H1 (cell line): ENCODE data around the gene GNA12. TPM values are rescaled to one million over a fixed set of nuclear protein-coding genes. Genes with fewer than 3 reads are reported as not detected.

Experiments used
- CTCF ChIA-PET: fragments of 300-600 bp; sonication (Branson Sonifier 250); formaldehyde crosslinking; loops from one replicate; lab custom pipeline; 2021; ENCODE audit not compliant: partially characterized antibody; lab: Charles Lee
- POLR2A ChIA-PET: fragments of 300-600 bp; sonication (Branson Sonifier 250); formaldehyde crosslinking; loops from one replicate; lab custom pipeline; 2021; ENCODE audit warnings: inconsistent platforms; ENCODE audit not compliant: partially characterized antibody; lab: Charles Lee
- DNase-seq, 2 experiments: peaks; one replicate each; pipeline versions ENCODE4 v3.0.0 to v3.0.0-alpha.2; 2010 to 2022; ENCODE audit warnings: low spot score in 2 of 2, low read depth in 1 of 2, mixed read lengths in 1 of 2
- FAIRE-seq: peaks from 2 replicates; lab custom pipeline; 2011; peaks lifted over from hg19 to GRCh38; lab: Jason Lieb, UNC
- H2AFZ ChIP-seq: 2 replicates; pipeline ENCODE4 v1.8.1; 2012; ENCODE audit warnings: low read length, inconsistent platforms
- H2AK5ac ChIP-seq: 2 replicates; pipeline ENCODE4 v1.6.1; 2013; ENCODE audit warnings: low read depth, low read length
- H2BK120ac ChIP-seq: replicated peaks from 2 replicates; pipeline ENCODE3; 2013; ENCODE audit warnings: low read depth, low read length, inconsistent platforms
- H2BK12ac ChIP-seq: 2 replicates; pipeline ENCODE4 v1.6.1; 2013; ENCODE audit warnings: low read depth, low read length
- H2BK15ac ChIP-seq: 2 replicates; pipeline ENCODE4 v1.6.1; 2013; ENCODE audit warnings: low read length
- H2BK20ac ChIP-seq: 2 replicates; pipeline ENCODE4 v1.6.1; 2013; ENCODE audit warnings: low read length
- H2BK5ac ChIP-seq: 2 replicates; pipeline ENCODE4 v1.6.1; 2013; ENCODE audit warnings: low read depth, low read length
- H3K14ac ChIP-seq: 2 replicates; pipeline ENCODE4 v1.6.1; 2013; ENCODE audit warnings: inconsistent platforms; ENCODE audit not compliant: insufficient read length
- H3K18ac ChIP-seq: 2 replicates; pipeline ENCODE4 v1.6.1; 2013; ENCODE audit warnings: low read length; ENCODE audit errors: extremely low read depth
- H3K23ac ChIP-seq: 2 replicates; pipeline ENCODE4 v1.6.1; 2013; ENCODE audit warnings: inconsistent platforms; ENCODE audit not compliant: insufficient read length
- H3K23me2 ChIP-seq: 2 replicates; pipeline ENCODE4 v1.6.1; 2013; ENCODE audit warnings: low read depth, low read length
- H3K27ac ChIP-seq: 2 replicates; pipeline ENCODE4 v1.6.1; 2011; ENCODE audit warnings: low read depth, low read length, inconsistent platforms
- H3K27me3 ChIP-seq, 4 experiments: replicated peaks in 1 of 4; 1 replicate in 1 of 4; 2 replicates in 3 of 4; pipeline versions ENCODE4 v1.6.1 to v1.8.1; 2011 to 2013; ENCODE audit warnings: low read length in 3 of 4, mild to moderate bottlenecking in 3 of 4, inconsistent platforms in 2 of 4, mixed read lengths in 2 of 4, moderate library complexity in 1 of 4; ENCODE audit not compliant: control insufficient read depth in 3 of 4, insufficient read depth in 3 of 4; ENCODE audit errors: extremely low read depth in 1 of 4
- H3K36me3 ChIP-seq, 4 experiments: 2 replicates each; pipeline versions ENCODE4 v1.6.1 to v1.8.1; 2011 to 2013; ENCODE audit warnings: mild to moderate bottlenecking in 4 of 4, low read length in 3 of 4, moderate library complexity in 2 of 4, control low read depth in 1 of 4, inconsistent platforms in 1 of 4; ENCODE audit not compliant: insufficient read depth in 4 of 4, control insufficient read depth in 2 of 4
- H3K4ac ChIP-seq: replicated peaks from 2 replicates; pipeline ENCODE3; 2013; ENCODE audit warnings: low read length, low read depth, mixed read lengths, inconsistent platforms; ENCODE audit not compliant: insufficient read length
- H3K4me1 ChIP-seq, 4 experiments: replicated peaks in 1 of 4; 1 replicate in 1 of 4; 2 replicates in 3 of 4; pipeline versions ENCODE4 v1.6.1 to v1.8.1; 2011 to 2013; ENCODE audit warnings: low read length in 3 of 4, inconsistent platforms in 2 of 4, mixed read lengths in 1 of 4; ENCODE audit not compliant: insufficient read depth in 4 of 4, control insufficient read depth in 3 of 4
- H3K4me2 ChIP-seq, 2 experiments: 2 replicates each; pipeline versions ENCODE4 v1.6.1 to v1.8.1; 2011 to 2013; ENCODE audit warnings: low read depth in 2 of 2, low read length in 2 of 2, control low read depth in 1 of 2, inconsistent platforms in 1 of 2, mild to moderate bottlenecking in 1 of 2; ENCODE audit not compliant: insufficient read depth in 1 of 2
- H3K4me3 ChIP-seq, 4 experiments: fragments of 200-600, 300-600 bp in 1 of 4; sonication (generic), shearing (Covaris generic), sonication (Bioruptor Twin) in 1 of 4; 2 replicates each; pipeline versions ENCODE4 v1.5.1 to v1.8.1; 2011 to 2016; ENCODE audit warnings: low read length in 4 of 4, low read depth in 3 of 4, control low read depth in 2 of 4, inconsistent platforms in 2 of 4, mild to moderate bottlenecking in 2 of 4, mixed read lengths in 1 of 4, moderate library complexity in 1 of 4; ENCODE audit not compliant: insufficient read depth in 2 of 4; ENCODE audit errors: extremely low read depth in 1 of 4
- H3K56ac ChIP-seq: replicated peaks from 2 replicates; pipeline ENCODE3; 2013; ENCODE audit warnings: low read depth, mild to moderate bottlenecking, mixed read lengths, low read length, inconsistent platforms; ENCODE audit not compliant: insufficient read length
- H3K79me1 ChIP-seq: 2 replicates; pipeline ENCODE4 v1.6.1; 2013; ENCODE audit warnings: low read depth, low read length, control low read depth
- H3K79me2 ChIP-seq, 2 experiments: 2 replicates each; pipeline versions ENCODE4 v1.6.1 to v1.8.1; 2012 to 2013; ENCODE audit warnings: low read length in 2 of 2, mild to moderate bottlenecking in 2 of 2, inconsistent platforms in 1 of 2; ENCODE audit not compliant: insufficient read depth in 2 of 2, control insufficient read depth in 1 of 2
- H3K9ac ChIP-seq, 4 experiments: replicated peaks in 1 of 4; 1 replicate in 1 of 4; 2 replicates in 3 of 4; pipeline versions ENCODE4 v1.6.1 to v1.8.1; 2011 to 2013; ENCODE audit warnings: low read depth in 3 of 4, low read length in 3 of 4, control low read depth in 2 of 4, mild to moderate bottlenecking in 2 of 4, moderate library complexity in 2 of 4, inconsistent platforms in 1 of 4; ENCODE audit errors: extremely low read depth in 1 of 4
- H3K9me3 ChIP-seq, 2 experiments: 2 replicates each; pipeline versions ENCODE4 v1.6.1 to v1.8.1; 2012 to 2013; ENCODE audit warnings: mild to moderate bottlenecking in 2 of 2, moderate library complexity in 2 of 2, control low read depth in 1 of 2, inconsistent platforms in 1 of 2, low read depth in 1 of 2, low read length in 1 of 2, mixed read lengths in 1 of 2; ENCODE audit not compliant: insufficient read depth in 2 of 2
- H4K20me1 ChIP-seq, 2 experiments: replicated peaks in 1 of 2; 2 replicates each; pipeline versions ENCODE3 to v1.8.1; 2011 to 2013; ENCODE audit warnings: inconsistent platforms in 2 of 2, low read length in 2 of 2, mild to moderate bottlenecking in 1 of 2; ENCODE audit not compliant: insufficient read depth in 2 of 2, control insufficient read depth in 1 of 2
- H4K5ac ChIP-seq: 2 replicates; pipeline ENCODE4 v1.6.1; 2013; ENCODE audit warnings: low read length, low read depth, mixed read lengths, inconsistent platforms; ENCODE audit not compliant: insufficient read length
- H4K8ac ChIP-seq: 2 replicates; pipeline ENCODE4 v1.8.0; 2013; ENCODE audit warnings: mild to moderate bottlenecking, moderate library complexity, low read length, inconsistent platforms; ENCODE audit not compliant: insufficient read depth; ENCODE audit errors: extremely low read depth
- H4K91ac ChIP-seq: replicated peaks from 2 replicates; pipeline ENCODE3; 2013; ENCODE audit warnings: low read length, mixed read lengths, inconsistent platforms; ENCODE audit not compliant: insufficient read length
- CBX5 ChIP-seq: fragments of 300-800, 300-1000 bp; sonication (generic); IDR thresholded peaks from 2 replicates; pipeline ENCODE4 v1.7.1; 2016; ENCODE audit warnings: antibody characterized with exemption, low read length, low read depth
- CBX8 ChIP-seq: fragments of 300-800, 300-1000 bp; sonication (generic); IDR thresholded peaks from 2 replicates; pipeline ENCODE4 v1.7.1; 2016; ENCODE audit warnings: low read depth, low read length, borderline replicate concordance
- EGR1 ChIP-seq: IDR thresholded peaks from 2 replicates; pipeline ENCODE4 v1.6.1; 2011; ENCODE audit warnings: low read depth, low read length, borderline replicate concordance
- EP300 ChIP-seq, 2 experiments: IDR thresholded peaks; 1 replicate in 1 of 2; 2 replicates in 1 of 2; pipeline ENCODE4 v1.6.1; 2011 to 2012; ENCODE audit warnings: low read depth in 2 of 2, low read length in 2 of 2, mild to moderate bottlenecking in 2 of 2, borderline replicate concordance in 1 of 2, inconsistent platforms in 1 of 2, moderate library complexity in 1 of 2
- GTF2F1 ChIP-seq: IDR thresholded peaks from 2 replicates; pipeline ENCODE4 v1.6.1; 2012; ENCODE audit warnings: low read depth, low read length, improper control_type of control experiment, borderline replicate concordance
- MAFK ChIP-seq: IDR thresholded peaks from 2 replicates; pipeline ENCODE4 v1.6.1; 2012; ENCODE audit warnings: low read depth, mild to moderate bottlenecking, improper control_type of control experiment, low read length
- PHF8 ChIP-seq: fragments of 200-600 bp; sonication (generic); conservative IDR thresholded peaks from 2 replicates; pipeline ENCODE4 v1.7.1; 2012; ENCODE audit warnings: low read depth, mild to moderate bottlenecking, inconsistent platforms, low read length, moderate library complexity
- POLR2AphosphoS5 ChIP-seq: IDR thresholded peaks from 2 replicates; pipeline ENCODE4 v1.6.1; 2011; ENCODE audit warnings: low read depth, low read length
- POU5F1 ChIP-seq: IDR thresholded peaks from 2 replicates; pipeline ENCODE4 v1.6.1; 2011; ENCODE audit warnings: low read depth, mild to moderate bottlenecking, low read length, moderate library complexity
- SP2 ChIP-seq: IDR thresholded peaks from 2 replicates; pipeline ENCODE4 v1.6.1; 2012; ENCODE audit warnings: mild to moderate bottlenecking, low read length, inconsistent platforms
- TAF1 ChIP-seq: IDR thresholded peaks from 2 replicates; pipeline ENCODE4 v1.6.1; 2011; ENCODE audit warnings: mild to moderate bottlenecking, low read depth, low read length
- ZNF274 ChIP-seq: IDR thresholded peaks from 2 replicates; pipeline ENCODE4 v1.7.0; 2012; ENCODE audit warnings: low read length, borderline replicate concordance; ENCODE audit errors: extremely low read depth
- WGBS, 2 experiments: shearing (Covaris generic) in 1 of 2; methylation state at CpG; one replicate each; pipeline versions ENCODE4 v1.1.6 to v1.1.7; 2013 to 2015; ENCODE audit warnings: low lambda C conversion rate in 2 of 2, mixed read lengths in 2 of 2, inconsistent platforms in 1 of 2, low coverage in 1 of 2, missing lambda C conversion rate in 1 of 2; ENCODE audit not compliant: insufficient replicate concordance in 2 of 2, insufficient coverage in 1 of 2, insufficient read length in 1 of 2; ENCODE audit errors: extremely low coverage in 1 of 2, missing lambda C conversion rate in 1 of 2; 5-methylcytosine and 5-hydroxymethylcytosine counted together
- polyA plus RNA-seq, 7 experiments: library from polyadenylated mRNA; depleted of rRNA in 3 of 7; stranded (reverse) in 5 of 7; unstranded in 2 of 7; fragments of >200 nt in 5 of 7; fragments of 200-250 nt in 2 of 7; gene quantifications; 1 replicate in 5 of 7; 2 replicates in 1 of 7; 4 replicates in 1 of 7; pipeline versions ENCODE4 v1.2.1 to v1.2.3, GENCODE V29; 2011 to 2013; ENCODE audit warnings: missing spikeins in 2 of 7, mixed read lengths in 2 of 7
- total RNA-seq: library from RNA; stranded (reverse); fragmentation: NEBNext Ultra II Directional; extraction: Animal tissue kit (Norgen Biotek cat#: 25700); gene quantifications from 2 replicates; pipeline ENCODE4 v1.2.1, GENCODE V29; 2021

GNA12 gene
- total and polyA plus RNA-seq, 2 of the 8 experiments (the other 6 are each of a cell fraction or from before 2014, with no cell fraction given) = 96.5 to 109 TPM

GRCh38 chr7:2715341-2716231, 128.5 kb downstream of the GNA12 start:
- Histone ChIP-seq H2BK120ac (no peak overlapping the region), H3K4me2 (no peak overlapping the region), H3K9me3 (no peaks in the 10 kb centered on the region), H3K9ac (no peak overlapping the region), H3K18ac (no peak overlapping the region), H2BK20ac (no peak overlapping the region), H3K4ac (no peak overlapping the region), H2BK12ac (no peak overlapping the region), H3K36me3 (peaks cover 0 to 9% (median 8%) of the 10 kb centered on the region in 4 experiments; a peak in 4 of 8 replicates), H3K23ac (no peak overlapping the region), H4K8ac (no peak overlapping the region), H4K5ac (no peak overlapping the region), H4K91ac (no peak overlapping the region), H3K79me1 (no peaks in the 10 kb centered on the region; the same call in 1 of the 2 replicates), H2BK15ac (no peak overlapping the region), H4K20me1 (peaks cover 2 to 4% of the 10 kb centered on the region in 2 experiments), H3K27ac (no peak overlapping the region), H3K4me3 (no peak overlapping the region), H3K14ac (no peak overlapping the region), H3K27me3 (no peaks in the 10 kb centered on the region), H2BK5ac (no peak overlapping the region), H2AFZ (no peak overlapping the region), H3K79me2 (no peaks in the 10 kb centered on the region), H2AK5ac (no peak overlapping the region), H3K56ac (no peak overlapping the region), H3K23me2 (no peaks in the 10 kb centered on the region), H3K4me1 (no peaks in the 10 kb centered on the region; a peak in 3 of 7 replicates)
- ChIA-PET POLR2A (no interaction called here), CTCF (interaction anchor here (0.5 to 9.1 kb wide), 9 partner anchors 8 to 216 kb away, joined by 3 to 83 read pairs (median 13); no protein-coding TSS in a partner anchor)
- WGBS, 2 experiments = 91% methylated on average over 22 of the region's 22 CpGs; no CpG with 5 or more reads in 1 of the 2 experiments
- FAIRE-seq (no peak), DNase-seq (no peak)
- TF ChIP-seq TAF1 (no peak), EP300 (IDR thresholded peaks at IDR 0.05; ENCODE audit: borderline replicate concordance in 1 of 2, low read depth in 2 of 2, low read length in 2 of 2) (no peak), ZNF274 (no peak), CBX5 (no peak), GTF2F1 (no peak), MAFK (no peak), EGR1 (no peak), PHF8 (no peak), POLR2AphosphoS5 (no peak), POU5F1 (no peak), CBX8 (no peak), SP2 (no peak)
